ENCODE data around the gene DNMT1.

Gene DNMT1

DNA sequence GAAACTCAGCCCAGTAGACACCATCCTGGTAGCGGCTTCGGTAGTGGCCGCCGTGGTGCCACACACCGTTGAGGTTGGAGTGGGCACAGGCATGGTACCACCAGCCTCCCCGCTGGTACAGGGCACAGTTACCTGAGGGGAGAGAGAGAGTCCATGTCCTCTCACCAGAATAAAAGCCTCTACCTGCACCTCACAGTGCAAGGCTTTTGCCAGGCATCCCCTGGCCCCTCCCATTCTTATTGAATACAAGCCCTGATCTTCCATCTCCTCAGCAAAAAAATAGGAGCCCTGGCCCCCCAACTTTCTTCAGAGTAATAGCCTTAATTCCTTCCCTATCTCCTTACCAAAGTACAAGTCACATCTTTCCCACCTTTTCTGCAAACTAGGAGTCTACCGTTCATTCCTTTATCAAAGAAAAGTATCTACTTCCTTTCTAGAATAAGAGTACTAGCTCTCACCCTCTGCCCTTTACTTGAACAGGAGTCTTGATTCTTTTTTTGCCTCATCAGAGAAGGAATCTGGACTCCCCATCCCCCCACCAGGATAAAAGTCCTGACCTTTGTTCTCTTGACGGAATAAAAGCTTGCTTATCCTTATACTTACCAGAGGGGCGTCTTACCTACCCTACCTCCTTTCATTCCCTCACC lies 102.0 kb downstream of the DNMT1 start:
- no peak for DNase-seq (ENCODE audit: low spot score)

DNA sequence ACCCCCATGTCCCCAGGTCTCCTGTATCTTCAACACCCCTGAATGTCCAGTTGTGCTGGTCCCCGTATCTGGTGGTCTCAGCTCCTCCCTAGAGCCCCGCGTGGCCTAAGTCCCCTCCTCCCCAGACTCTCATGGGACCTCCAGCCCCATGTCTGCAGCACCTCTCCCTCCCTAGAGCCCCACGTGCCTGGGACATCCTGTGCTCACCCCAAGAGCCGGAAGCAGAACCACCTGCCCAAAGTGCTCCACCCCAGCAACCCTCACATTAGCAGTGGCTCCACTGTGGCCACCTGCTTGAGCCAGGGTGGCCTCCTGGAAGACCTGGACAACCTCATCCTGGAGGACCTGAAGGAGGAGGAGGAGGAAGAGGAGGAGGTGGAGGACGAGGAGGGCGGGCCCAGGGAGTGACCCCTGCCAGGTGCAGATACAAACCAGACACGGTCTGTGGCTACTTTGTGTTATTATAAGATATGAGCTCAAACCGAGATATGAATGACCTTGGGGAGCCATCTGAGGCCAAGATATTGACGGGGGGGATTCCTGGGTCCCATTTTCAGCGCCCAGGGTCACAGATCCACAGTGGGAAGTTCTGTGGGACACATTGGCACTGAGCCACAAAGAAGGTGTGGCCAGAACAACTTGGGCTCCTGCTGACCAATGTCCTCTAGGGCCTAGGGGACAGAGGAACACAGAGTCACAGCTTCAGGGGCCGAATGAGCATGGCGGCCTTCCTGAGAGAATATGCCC lies 102.7 kb downstream of the DNMT1 start:
- no peak for DNase-seq (ENCODE audit: low spot score)

- DNase-seq (ENCODE audit: low spot score), result no peak
Observed at GRCh38 chr19:10091370-10091687, 103.4 kb downstream of the DNMT1 start.

- no peak for DNase-seq (ENCODE audit: low spot score)
Observed at GRCh38 chr19:10089801-10090375, 104.9 kb downstream of the DNMT1 start.

GRCh38 chr19:10088949-10089554 lies 105.7 kb downstream of the DNMT1 start:
- no peak for DNase-seq (ENCODE audit: low spot score)

DNA sequence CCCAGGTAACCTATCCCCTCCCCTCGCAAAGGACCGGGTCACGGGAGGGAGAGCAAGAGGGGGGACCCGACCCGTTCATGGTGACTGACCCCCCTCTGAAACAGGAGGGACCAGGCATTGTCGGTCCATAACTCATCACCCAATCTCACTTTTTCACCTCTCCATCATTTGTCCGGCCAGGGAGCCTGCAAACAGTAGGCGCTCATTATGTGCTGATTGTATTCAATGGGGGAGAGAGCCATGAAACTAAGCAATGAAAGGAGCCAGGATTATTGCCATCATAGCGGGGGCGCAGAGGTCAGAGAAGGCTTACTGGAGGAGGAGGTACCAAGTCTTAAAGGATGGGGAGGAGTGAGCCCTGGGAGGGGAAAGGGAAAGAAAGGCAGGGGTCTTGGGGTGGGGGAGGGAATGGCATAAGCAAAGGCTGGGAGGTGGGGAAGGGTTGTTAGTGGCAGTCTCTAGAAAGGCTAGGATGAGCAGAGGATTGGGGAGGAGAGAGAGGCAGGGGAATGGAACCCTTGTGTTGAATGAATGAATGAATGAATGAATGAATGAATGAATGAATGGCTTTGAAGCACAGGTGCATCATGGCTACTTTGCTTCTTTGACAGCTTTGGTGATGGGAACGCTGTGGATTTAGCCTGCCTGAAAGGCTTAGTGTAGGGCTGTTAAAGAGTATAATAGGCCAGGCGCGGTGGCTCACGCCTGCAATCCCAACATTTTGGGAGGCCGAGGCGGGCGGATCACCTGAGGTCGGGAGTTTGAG lies 107.3 kb downstream of the DNMT1 start:
- no peak for DNase-seq (ENCODE audit: low spot score)

DNA sequence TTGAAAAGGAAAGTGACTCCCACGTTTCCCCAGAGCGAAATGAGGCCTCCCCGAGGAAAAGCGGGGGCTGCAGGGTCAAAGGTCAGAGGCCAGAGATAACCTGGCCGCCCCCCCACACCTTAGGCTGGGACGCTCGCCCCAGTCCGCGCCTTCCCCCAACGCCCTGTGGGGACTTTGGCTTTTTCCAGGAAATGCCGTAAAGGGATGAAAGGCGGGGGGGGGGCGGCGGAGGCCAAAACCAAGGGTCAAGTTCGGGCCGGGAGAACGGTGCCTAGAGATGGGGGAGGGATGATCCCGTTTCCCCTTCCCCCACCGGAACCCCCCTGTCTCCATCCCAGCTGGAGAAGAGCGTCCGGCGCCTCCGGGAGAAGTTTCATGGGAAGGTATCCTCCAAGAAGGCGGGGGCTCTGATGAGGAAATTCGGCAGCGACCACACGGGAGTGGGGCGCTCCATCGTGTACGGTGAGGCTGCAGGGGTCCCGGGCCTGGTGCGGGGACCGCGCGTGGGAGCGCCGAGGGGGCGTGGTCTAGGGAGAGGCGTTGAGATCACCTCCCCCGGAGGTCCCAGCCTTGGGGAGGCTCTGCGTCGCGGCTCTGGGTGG lies 108.1 kb downstream of the DNMT1 start:
- no peak for DNase-seq (ENCODE audit: low spot score)

DNA sequence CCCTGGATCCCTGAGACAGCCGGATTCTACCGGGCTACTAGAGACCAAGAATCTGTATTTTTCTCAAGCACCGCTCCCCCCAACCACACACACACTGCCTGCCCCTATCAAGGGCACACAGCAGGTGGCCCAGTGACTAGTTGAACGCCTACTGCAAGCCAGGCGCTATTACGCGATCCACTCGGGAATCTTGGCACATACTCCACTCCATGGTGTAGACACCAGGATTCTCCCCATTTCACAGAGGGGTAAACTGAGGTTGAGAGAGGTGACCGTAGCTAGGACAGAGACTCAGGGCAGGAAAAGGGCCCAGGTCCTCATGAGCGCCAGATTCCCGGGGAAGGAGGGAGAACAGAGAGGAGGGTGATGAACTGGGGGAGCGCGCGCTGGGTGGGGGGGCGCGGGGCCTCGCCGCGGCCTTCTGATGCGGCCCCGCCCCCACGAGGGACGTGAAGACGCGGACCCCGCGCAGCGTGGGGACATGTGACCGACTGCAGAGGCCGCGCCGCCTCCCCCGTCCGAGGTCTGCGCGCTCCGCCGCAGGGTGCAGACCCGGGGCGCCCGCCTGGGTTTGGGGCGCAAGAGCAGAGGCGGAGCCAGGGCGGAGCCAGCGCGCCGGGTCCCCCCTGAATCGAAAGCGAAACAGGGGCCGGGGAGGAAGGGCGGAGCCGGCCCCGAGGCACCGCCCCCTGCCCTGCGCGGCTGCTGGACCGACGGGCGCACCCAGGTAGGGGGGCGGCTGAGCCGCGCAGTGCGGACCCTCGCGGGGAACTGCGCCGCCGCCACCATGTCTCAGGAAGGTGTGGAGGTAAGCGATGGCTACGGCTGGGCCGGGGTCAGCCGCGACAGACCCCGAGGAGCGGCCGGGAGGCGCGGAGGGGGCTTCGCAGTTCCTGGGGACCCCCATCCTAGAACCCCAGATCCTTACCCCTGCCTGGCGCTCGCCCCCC lies 108.8 kb downstream of the DNMT1 start, which contains the start of gene SHFL:
TSS of gene SHFL (plus strand) at position 677 of the 950 bp plus-strand sequence. CDS start at position 788, 111 bp downstream.
- DNase-seq (ENCODE audit: low spot score), result peak; percentile 58

DNA sequence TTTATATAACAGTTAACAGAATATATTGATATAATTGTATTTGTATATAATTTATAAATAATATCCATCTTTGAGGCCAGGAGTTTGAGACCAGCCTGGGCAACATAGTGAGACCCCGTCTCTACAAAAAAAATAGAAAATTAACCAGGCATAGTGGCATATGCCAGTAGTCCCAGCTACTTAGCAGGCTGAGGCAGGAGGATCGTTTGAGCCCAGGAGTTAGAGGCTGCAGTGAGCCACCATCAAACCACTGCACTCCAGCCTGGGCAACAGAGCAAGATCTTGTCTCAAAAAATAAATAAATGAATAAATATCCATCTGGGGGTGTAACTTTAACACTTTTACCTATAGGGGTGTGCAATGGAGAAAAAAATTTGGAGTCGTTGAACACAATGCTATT lies 110.0 kb downstream of the DNMT1 start:
- DNase-seq (ENCODE audit: low spot score), result no peak

GRCh38 chr19:10083911-10084310 lies 110.8 kb downstream of the DNMT1 start:
- DNase-seq (ENCODE audit: low spot score), result no peak
